WTC11 (cell line): Measurements from ENCODE around the gene KIDINS220. TPM values are rescaled to one million over a fixed set of nuclear protein-coding genes. Genes with fewer than 3 reads are reported as not detected.

Experiments used
- ATAC-seq: fragments of 200-7000 bp; cut with Tn5 transposase; 2 replicates; pipeline ENCODE4 v1.10.0; 2021; ENCODE audit warnings: mild to moderate bottlenecking, moderate library complexity
- CTCF ChIA-PET: fragments of 300-600 bp; sonication (Branson Sonifier 250); formaldehyde crosslinking; loops from one replicate; lab custom pipeline; 2021; ENCODE audit warnings: antibody characterized with exemption; lab: Charles Lee
- POLR2A ChIA-PET: fragments of 350-600 bp; sonication (Branson Sonifier 250); formaldehyde crosslinking; loops from one replicate; lab custom pipeline; 2021; ENCODE audit warnings: antibody characterized with exemption; lab: Charles Lee
- DNase-seq: peaks from one replicate; pipeline ENCODE4 v3.0.0; 2021; ENCODE audit warnings: low spot score
- H3K27ac Mint-ChIP-seq: 2 replicates; pipeline ENCODE4 v1.8.0; 2021; ENCODE audit warnings: mixed read lengths
- H3K27me3 Mint-ChIP-seq: 2 replicates; pipeline ENCODE4 v1.8.0; 2021; ENCODE audit warnings: low read depth, mild to moderate bottlenecking, moderate library complexity, mixed read lengths
- H3K36me3 Mint-ChIP-seq: 2 replicates; pipeline ENCODE4 v1.8.0; 2021; ENCODE audit warnings: mixed read lengths
- H3K4me1 Mint-ChIP-seq: 2 replicates; pipeline ENCODE4 v1.8.0; 2022; ENCODE audit warnings: mixed read lengths
- H3K4me3 Mint-ChIP-seq: 2 replicates; pipeline ENCODE4 v1.8.0; 2021; ENCODE audit warnings: mild to moderate bottlenecking, moderate library complexity, mixed read lengths
- H3K9me3 Mint-ChIP-seq: 2 replicates; pipeline ENCODE4 v1.8.0; 2021; ENCODE audit warnings: mixed read lengths
- ESRRA ChIP-seq: sonication (generic); formaldehyde crosslinking; IDR thresholded peaks from 2 replicates; pipeline ENCODE4 v1.8.1; 2022; ENCODE audit warnings: mild to moderate bottlenecking, missing genetic modification reagents, borderline replicate concordance
- FOXJ3 ChIP-seq: sonication (generic); formaldehyde crosslinking; IDR thresholded peaks from 2 replicates; pipeline ENCODE4 v1.9.0; 2021; ENCODE audit warnings: missing genetic modification reagents, mild to moderate bottlenecking, borderline replicate concordance
- GABPB1 ChIP-seq: sonication (generic); formaldehyde crosslinking; IDR thresholded peaks from 2 replicates; pipeline ENCODE4 v1.8.1; 2023; ENCODE audit warnings: mild to moderate bottlenecking, missing genetic modification reagents
- SP1 ChIP-seq: sonication (generic); formaldehyde crosslinking; conservative IDR thresholded peaks from 2 replicates; pipeline ENCODE4 v1.8.1; 2022; ENCODE audit warnings: missing genetic modification reagents
- USF2 ChIP-seq: sonication (generic); formaldehyde crosslinking; IDR thresholded peaks from 2 replicates; pipeline ENCODE4 v1.8.1; 2023; ENCODE audit warnings: mild to moderate bottlenecking, missing genetic modification reagents, moderate library complexity
- ZNF263 ChIP-seq: sonication (generic); formaldehyde crosslinking; IDR thresholded peaks from 2 replicates; pipeline ENCODE4 v1.8.1; 2022; ENCODE audit warnings: low read depth, mild to moderate bottlenecking, moderate library complexity, missing genetic modification reagents
- ZNF281 ChIP-seq: sonication (generic); formaldehyde crosslinking; IDR thresholded peaks from 2 replicates; pipeline ENCODE4 v1.8.0; 2023; ENCODE audit warnings: mild to moderate bottlenecking, missing genetic modification reagents
- ZNF416 ChIP-seq: fragments of 250-450 bp; sonication (Bioruptor Pico); IDR thresholded peaks from 2 replicates; pipeline ENCODE4 v1.9.0; 2021; ENCODE audit warnings: mild to moderate bottlenecking, inconsistent platforms
- ZNF423 ChIP-seq: fragments of 250-450 bp; sonication (Bioruptor Pico); IDR thresholded peaks from 2 replicates; pipeline ENCODE4 v2.1.2; 2022; ENCODE audit warnings: mild to moderate bottlenecking, moderate library complexity
- total RNA-seq: library from RNA; stranded (reverse); gene quantifications from 3 replicates; pipeline ENCODE4 v1.2.3, GENCODE V29; 2021
- TF ChIP-seq, protein P1 (sequence below): sonication (generic); formaldehyde crosslinking; IDR thresholded peaks from 2 replicates; pipeline ENCODE4 v1.8.0; 2022; ENCODE audit warnings: mild to moderate bottlenecking, missing genetic modification reagents
- TF ChIP-seq, protein P2 (sequence below): fragments of 250-450 bp; sonication (Bioruptor Pico); IDR thresholded peaks from 2 replicates; pipeline ENCODE4 v1.9.0; 2021; ENCODE audit warnings: mild to moderate bottlenecking, borderline replicate concordance

KIDINS220 gene
- total RNA-seq, 1 experiment from 2014 or later, result 23.9 TPM

GRCh38 chr2:8679827-8680731 lies 157.3 kb downstream of the KIDINS220 start:
- H3K27me3 Mint-ChIP-seq, result peaks cover 61% of the 10 kb centered on the region
- ChIA-PET POLR2A (interaction anchor here (1.0 to 2.1 kb wide), 2 partner anchors 42 to 97 kb away, joined by 3 to 11 read pairs; no protein-coding TSS in a partner anchor), CTCF (interaction anchor here (0.7 to 2.9 kb wide), 9 partner anchors 13 to 801 kb away, joined by 3 to 17 read pairs (median 7); no protein-coding TSS in a partner anchor)
- H3K36me3 Mint-ChIP-seq, result peaks cover 17% of the 10 kb centered on the region
- DNase-seq (no peak), ATAC-seq (no peak)
- H3K4me3 Mint-ChIP-seq, result peak overlapping the region; percentile 78
- no peaks in the 10 kb centered on the region for H3K9me3 Mint-ChIP-seq
- H3K4me1 Mint-ChIP-seq, result peaks cover 51% of the 10 kb centered on the region
- TF ChIP-seq, protein P1, sequence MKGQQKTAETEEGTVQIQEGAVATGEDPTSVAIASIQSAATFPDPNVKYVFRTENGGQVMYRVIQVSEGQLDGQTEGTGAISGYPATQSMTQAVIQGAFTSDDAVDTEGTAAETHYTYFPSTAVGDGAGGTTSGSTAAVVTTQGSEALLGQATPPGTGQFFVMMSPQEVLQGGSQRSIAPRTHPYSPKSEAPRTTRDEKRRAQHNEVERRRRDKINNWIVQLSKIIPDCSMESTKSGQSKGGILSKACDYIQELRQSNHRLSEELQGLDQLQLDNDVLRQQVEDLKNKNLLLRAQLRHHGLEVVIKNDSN (CRISPR knock-in tag), result peak; percentile 80
- TF ChIP-seq, protein P2, sequence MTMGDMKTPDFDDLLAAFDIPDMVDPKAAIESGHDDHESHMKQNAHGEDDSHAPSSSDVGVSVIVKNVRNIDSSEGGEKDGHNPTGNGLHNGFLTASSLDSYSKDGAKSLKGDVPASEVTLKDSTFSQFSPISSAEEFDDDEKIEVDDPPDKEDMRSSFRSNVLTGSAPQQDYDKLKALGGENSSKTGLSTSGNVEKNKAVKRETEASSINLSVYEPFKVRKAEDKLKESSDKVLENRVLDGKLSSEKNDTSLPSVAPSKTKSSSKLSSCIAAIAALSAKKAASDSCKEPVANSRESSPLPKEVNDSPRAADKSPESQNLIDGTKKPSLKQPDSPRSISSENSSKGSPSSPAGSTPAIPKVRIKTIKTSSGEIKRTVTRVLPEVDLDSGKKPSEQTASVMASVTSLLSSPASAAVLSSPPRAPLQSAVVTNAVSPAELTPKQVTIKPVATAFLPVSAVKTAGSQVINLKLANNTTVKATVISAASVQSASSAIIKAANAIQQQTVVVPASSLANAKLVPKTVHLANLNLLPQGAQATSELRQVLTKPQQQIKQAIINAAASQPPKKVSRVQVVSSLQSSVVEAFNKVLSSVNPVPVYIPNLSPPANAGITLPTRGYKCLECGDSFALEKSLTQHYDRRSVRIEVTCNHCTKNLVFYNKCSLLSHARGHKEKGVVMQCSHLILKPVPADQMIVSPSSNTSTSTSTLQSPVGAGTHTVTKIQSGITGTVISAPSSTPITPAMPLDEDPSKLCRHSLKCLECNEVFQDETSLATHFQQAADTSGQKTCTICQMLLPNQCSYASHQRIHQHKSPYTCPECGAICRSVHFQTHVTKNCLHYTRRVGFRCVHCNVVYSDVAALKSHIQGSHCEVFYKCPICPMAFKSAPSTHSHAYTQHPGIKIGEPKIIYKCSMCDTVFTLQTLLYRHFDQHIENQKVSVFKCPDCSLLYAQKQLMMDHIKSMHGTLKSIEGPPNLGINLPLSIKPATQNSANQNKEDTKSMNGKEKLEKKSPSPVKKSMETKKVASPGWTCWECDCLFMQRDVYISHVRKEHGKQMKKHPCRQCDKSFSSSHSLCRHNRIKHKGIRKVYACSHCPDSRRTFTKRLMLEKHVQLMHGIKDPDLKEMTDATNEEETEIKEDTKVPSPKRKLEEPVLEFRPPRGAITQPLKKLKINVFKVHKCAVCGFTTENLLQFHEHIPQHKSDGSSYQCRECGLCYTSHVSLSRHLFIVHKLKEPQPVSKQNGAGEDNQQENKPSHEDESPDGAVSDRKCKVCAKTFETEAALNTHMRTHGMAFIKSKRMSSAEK (CRISPR knock-in tag), result no peak
- TF ChIP-seq ZNF416 (CRISPR knock-in tag) (no peak), ZNF423 (CRISPR knock-in tag) (peak; percentile 88), USF2 (CRISPR knock-in tag) (peak; percentile 82), GABPB1 (CRISPR knock-in tag) (peak; percentile 66)
- peak overlapping the region; percentile 99 for H3K27ac Mint-ChIP-seq

- ATAC-seq, result no peak
- Mint-ChIP-seq H3K27me3 (peaks cover 64% of the 10 kb centered on the region), H3K27ac (peak overlapping the region; percentile 99), H3K4me3 (peak overlapping the region; percentile 78), H3K36me3 (peaks cover 21% of the 10 kb centered on the region), H3K9me3 (peaks cover 3% of the 10 kb centered on the region), H3K4me1 (peaks cover 49% of the 10 kb centered on the region)
- no peak for TF ChIP-seq SP1 (CRISPR knock-in tag)
- TF ChIP-seq ESRRA (CRISPR knock-in tag), result no peak
- TF ChIP-seq, protein P2 (CRISPR knock-in tag), result no peak
- 0 out of 2 replicates have a peak, but pooled peaks have one; percentile 4 for TF ChIP-seq GABPB1 (CRISPR knock-in tag)
- TF ChIP-seq FOXJ3, result no peak
- no peak for TF ChIP-seq ZNF263 (CRISPR knock-in tag)
- TF ChIP-seq ZNF281 (CRISPR knock-in tag), result no peak
- POLR2A ChIA-PET, result interaction anchor here (1.1 kb wide), 1 partner anchor 788 kb away, joined by 3 read pairs; no protein-coding TSS in a partner anchor
- DNase-seq, result no peak
- CTCF ChIA-PET, result interaction anchor here (1.1 kb wide), 1 partner anchor 23 kb away, joined by 3 read pairs; no protein-coding TSS in a partner anchor
Observed at GRCh38 chr2:8679567-8679826, 157.9 kb downstream of the KIDINS220 start.
